Measurements from ENCODE around the gene ERCC6. TPM values are rescaled to one million over a fixed set of nuclear protein-coding genes. Genes with fewer than 3 reads are reported as not detected.

Gene ERCC6
- total and polyA plus RNA-seq, 12 donors: 1.9 to 32.4 (median 21.6) TPM

- H3K4me1 ChIP-seq: peaks cover 0 to 19% (median under 1%) of the 10 kb centered on the region in 9 donors
- TF ChIP-seq CTCF (IDR thresholded peaks at IDR 0.05): no peak
- no peaks in the 10 kb centered on the region for H3K9me3 ChIP-seq
- ATAC-seq (no peak), DNase-seq (no peak)
- peaks cover 0 to 97% (median 18%) of the 10 kb centered on the region in 9 donors for H3K36me3 ChIP-seq
- 65 to 86% methylated on average over 2 of the region's 2 CpGs for WGBS, 2 donors
- H3K27me3 ChIP-seq: no peaks in the 10 kb centered on the region
- H3K27ac ChIP-seq: no peak overlapping the region
- no peak overlapping the region for H3K4me3 ChIP-seq
- intact Hi-C loops (cut with DNase I): no loop called here
Observed at GRCh38 chr10:49526619-49527018, 12.3 kb downstream of the ERCC6 start.

- WGBS, 2 donors: 88% methylated on average over 7 of the region's 7 CpGs
- ATAC-seq (no peak), DNase-seq (no peak)
- intact Hi-C loops (cut with DNase I): no loop called here
- Histone ChIP-seq H3K9me3 (no peaks in the 10 kb centered on the region), H3K27me3 (no peaks in the 10 kb centered on the region), H3K27ac (no peak overlapping the region), H3K4me3 (no peak overlapping the region), H3K4me1 (peaks cover 0 to 39% (median 19%) of the 10 kb centered on the region in 9 donors), H3K36me3 (peaks cover 0 to 96% (median 17%) of the 10 kb centered on the region in 9 donors)
- no peak for TF ChIP-seq CTCF (IDR thresholded peaks at IDR 0.05)
Observed at GRCh38 chr10:49524496-49524895, 14.4 kb downstream of the ERCC6 start.

GRCh38 chr10:49523301-49523700 is 15.6 kb downstream of the ERCC6 start:
- ATAC-seq (no peak), DNase-seq (no peak)
- H3K9me3 ChIP-seq: no peaks in the 10 kb centered on the region
- 29 to 57% methylated on average over 1 of the region's 1 CpG for WGBS, 2 donors
- H3K27ac ChIP-seq: no peak overlapping the region
- TF ChIP-seq CTCF (IDR thresholded peaks at IDR 0.05): no peak
- peaks cover 3 to 43% (median 22%) of the 10 kb centered on the region in 9 donors for H3K4me1 ChIP-seq
- H3K36me3 ChIP-seq: peaks cover 0 to 92% (median 13%) of the 10 kb centered on the region in 9 donors
- H3K27me3 ChIP-seq: no peaks in the 10 kb centered on the region
- intact Hi-C loops (cut with DNase I): no loop called here
- no peak overlapping the region for H3K4me3 ChIP-seq

- Histone ChIP-seq H3K4me3 (no peak overlapping the region), H3K27ac (no peak overlapping the region), H3K9me3 (no peaks in the 10 kb centered on the region), H3K4me1 (peaks cover 0 to 40% (median 22%) of the 10 kb centered on the region in 9 donors), H3K27me3 (no peaks in the 10 kb centered on the region), H3K36me3 (peaks cover 0 to 92% (median 7%) of the 10 kb centered on the region in 9 donors)
- no peak for DNase-seq
- TF ChIP-seq CTCF (IDR thresholded peaks at IDR 0.05): no peak
- intact Hi-C loops (cut with DNase I): no loop called here
- ATAC-seq: no peak
- WGBS, 2 donors: 66 to 72% methylated on average over 4 of the region's 4 CpGs
Observed at GRCh38 chr10:49521062-49521461, 17.9 kb downstream of the ERCC6 start.
